ENCODE measurements around the gene NIPSNAP3A.
"Not testable (repeated sequence)": the region's sequence is repeated elsewhere in the genome, so short reads cannot be mapped to it uniquely, and the experiment has no call there.

Gene NIPSNAP3A

DNA sequence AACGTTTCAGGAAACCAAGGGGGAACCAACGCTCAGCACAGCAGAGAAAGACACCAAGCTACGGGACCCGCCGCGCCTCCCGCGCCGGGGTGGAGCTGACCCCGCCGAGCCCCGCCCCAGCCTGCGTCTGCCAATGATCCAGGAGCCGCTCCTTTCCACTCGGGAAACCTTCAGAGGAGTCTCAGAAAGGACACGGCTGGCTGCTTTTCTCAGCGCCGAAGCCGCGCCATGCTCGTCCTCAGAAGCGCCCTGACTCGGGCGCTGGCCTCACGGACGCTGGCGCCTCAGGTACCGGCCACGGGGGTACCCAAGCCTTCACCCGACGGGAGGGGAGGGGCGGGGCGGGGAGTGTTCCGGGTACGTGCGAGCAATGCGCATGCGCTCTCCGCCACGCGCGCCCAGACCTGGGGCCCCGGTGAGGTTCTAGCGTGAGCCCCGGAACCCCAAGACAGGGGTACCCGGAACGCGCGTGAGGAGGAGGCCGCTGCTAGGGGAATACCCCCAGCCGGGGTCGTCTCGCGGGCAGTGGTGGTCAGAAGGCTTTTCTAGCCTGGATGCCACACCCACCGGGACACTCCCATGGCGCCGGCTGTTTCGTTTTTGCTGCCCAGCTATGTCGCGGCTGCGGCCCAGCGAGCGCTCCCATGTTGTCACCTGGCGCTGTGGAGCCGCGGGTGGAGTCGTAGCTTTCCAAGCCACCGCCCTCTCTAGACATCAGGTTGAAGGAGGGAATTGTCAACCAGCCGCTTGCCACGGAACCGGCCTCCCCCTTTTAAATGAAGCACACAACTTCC is at the start of gene NIPSNAP3A:
Gene NIPSNAP3A (plus strand): TSS at position 119 of the 794 bp plus-strand sequence. CDS start 110 bp downstream, at position 229.
- Histone ChIP-seq H3K4me1 (ENCODE audit: insufficient read depth, low read length) (0 out of 2 replicates have a peak, but pooled peaks cover 3% of the 10 kb centered on the region), H3K9ac (ENCODE audit: low read depth, low read length) (peak within 1 kb of the TSS; percentile 94), H3K9me3 (ENCODE audit: control insufficient read depth, insufficient read depth, low read length) (no peaks in the 10 kb centered on the region), H3K36me3 (ENCODE audit: insufficient read depth, low read length) (no peaks in the 10 kb centered on the region)

DNA sequence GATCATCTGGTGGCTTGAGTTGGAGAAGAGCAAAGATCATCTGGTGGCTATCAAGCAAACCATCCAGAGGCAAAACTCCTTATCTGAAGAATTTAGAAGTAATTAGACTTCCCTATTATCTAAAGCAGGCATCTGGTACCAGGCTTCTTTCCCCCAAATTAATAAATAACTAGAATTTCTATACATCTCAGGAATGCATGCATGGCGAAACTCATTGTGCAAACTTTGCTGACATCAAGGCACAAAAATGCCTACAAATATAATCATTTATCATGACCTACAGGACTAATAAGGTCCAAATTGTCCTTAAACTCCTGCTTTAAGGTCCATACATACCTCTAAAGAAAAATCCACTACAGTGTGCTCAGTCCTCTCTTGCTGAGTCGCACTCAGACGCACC is 47.2 kb upstream of the NIPSNAP3A start:
- no peaks in the 10 kb centered on the region for H3K4me1 ChIP-seq (ENCODE audit: insufficient read depth, low read length)
- no peaks in the 10 kb centered on the region for H3K36me3 ChIP-seq (ENCODE audit: insufficient read depth, low read length)

DNA sequence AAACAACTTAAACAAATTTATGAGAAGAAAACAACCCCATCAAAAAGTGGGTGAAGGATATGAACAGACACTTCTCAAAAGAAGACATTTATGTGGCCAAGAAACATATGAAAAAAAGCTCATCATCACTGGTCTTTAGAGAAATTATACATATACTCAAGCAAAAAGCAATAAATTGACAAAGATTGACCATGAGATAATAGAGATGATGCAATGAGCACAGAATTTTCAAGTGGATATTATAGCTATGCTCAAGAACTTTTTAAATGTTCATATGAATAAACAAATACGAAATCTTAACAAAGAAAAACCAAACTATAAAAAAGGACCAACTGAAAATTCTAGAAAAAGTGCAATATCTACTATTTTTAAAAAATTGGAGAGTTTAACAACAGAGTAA is 38.7 kb upstream of the NIPSNAP3A start:
- not testable (repeated sequence) for H3K9ac ChIP-seq (ENCODE audit: low read depth, low read length); H3K9me3 ChIP-seq (ENCODE audit: control insufficient read depth, insufficient read depth, low read length); H3K36me3 ChIP-seq (ENCODE audit: insufficient read depth, low read length); H3K4me1 ChIP-seq (ENCODE audit: insufficient read depth, low read length)

More for the DNA sequence above, 47.2 kb upstream of the NIPSNAP3A start:
- no peak overlapping the region for H3K9ac ChIP-seq (ENCODE audit: low read depth, low read length)
- H3K9me3 ChIP-seq (ENCODE audit: control insufficient read depth, insufficient read depth, low read length) = no peaks in the 10 kb centered on the region

DNA sequence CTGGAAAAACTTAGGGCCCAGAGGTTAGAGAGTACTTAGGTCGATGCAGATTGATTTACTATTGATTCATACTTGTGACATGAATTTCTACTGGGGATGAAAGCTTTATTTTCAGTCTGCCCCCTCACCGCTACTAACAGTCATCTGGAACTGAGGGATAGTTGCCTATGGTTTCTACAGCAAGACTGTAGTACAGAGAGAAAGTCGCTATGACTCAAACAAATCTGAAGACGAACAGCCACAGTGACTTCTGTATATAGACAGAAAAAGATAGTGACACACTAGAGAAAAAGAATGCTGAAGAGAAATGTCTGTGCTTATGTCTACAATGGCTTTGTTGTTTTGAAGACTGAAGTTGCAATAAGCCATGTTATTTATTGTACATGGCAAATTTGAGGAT is 35.9 kb upstream of the NIPSNAP3A start:
- Histone ChIP-seq H3K9me3 (ENCODE audit: control insufficient read depth, insufficient read depth, low read length) (no peaks in the 10 kb centered on the region), H3K36me3 (ENCODE audit: insufficient read depth, low read length) (no peaks in the 10 kb centered on the region), H3K4me1 (ENCODE audit: insufficient read depth, low read length) (no peaks in the 10 kb centered on the region), H3K9ac (ENCODE audit: low read depth, low read length) (no peak overlapping the region)

DNA sequence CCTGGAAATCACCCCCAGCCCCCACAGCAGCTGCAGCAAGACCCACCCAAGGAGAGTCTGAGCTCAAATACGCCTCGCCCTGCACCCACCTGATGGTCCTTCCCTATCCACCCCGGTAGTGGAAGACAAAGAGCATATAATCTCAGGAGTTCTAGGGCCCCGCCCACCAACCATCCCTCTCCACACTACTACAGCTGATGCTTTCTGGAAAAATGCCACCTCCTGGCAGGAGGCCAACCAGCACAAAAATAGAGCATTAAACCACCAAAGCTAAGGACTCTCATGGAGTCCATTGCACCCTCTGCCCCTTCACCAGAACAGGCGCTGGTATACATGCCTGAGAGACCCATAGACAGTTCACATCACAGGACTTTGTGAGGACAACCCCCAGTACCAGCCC is 22.5 kb upstream of the NIPSNAP3A start:
- Histone ChIP-seq H3K4me1 (ENCODE audit: insufficient read depth, low read length) (no peaks in the 10 kb centered on the region), H3K9me3 (ENCODE audit: control insufficient read depth, insufficient read depth, low read length) (no peaks in the 10 kb centered on the region), H3K9ac (ENCODE audit: low read depth, low read length) (no peak overlapping the region), H3K36me3 (ENCODE audit: insufficient read depth, low read length) (no peaks in the 10 kb centered on the region)

DNA sequence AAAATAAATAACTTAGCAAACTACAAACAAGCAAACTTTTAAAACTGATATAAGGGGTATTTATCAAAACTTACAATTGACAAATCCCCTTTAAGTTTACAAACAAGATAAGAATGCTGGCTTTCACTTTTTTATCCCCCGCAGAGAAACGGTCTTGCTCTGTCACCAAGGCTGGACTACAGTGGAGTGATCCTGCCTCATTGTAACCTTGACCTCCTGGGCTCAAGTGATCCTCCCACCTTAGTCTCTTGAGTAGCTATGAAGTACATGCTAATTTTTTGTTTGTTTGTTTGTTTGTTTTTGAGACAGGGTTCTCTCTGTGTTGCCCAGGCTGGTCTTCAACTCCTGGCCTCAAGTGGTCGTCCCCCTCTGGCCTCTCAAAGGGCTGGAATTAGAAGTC is 9.0 kb upstream of the NIPSNAP3A start:
- no peaks in the 10 kb centered on the region for H3K4me1 ChIP-seq (ENCODE audit: insufficient read depth, low read length)
- H3K9me3 ChIP-seq (ENCODE audit: control insufficient read depth, insufficient read depth, low read length) = no peaks in the 10 kb centered on the region
- H3K36me3 ChIP-seq (ENCODE audit: insufficient read depth, low read length) = no peaks in the 10 kb centered on the region
- H3K9ac ChIP-seq (ENCODE audit: low read depth, low read length) = no peak overlapping the region

DNA sequence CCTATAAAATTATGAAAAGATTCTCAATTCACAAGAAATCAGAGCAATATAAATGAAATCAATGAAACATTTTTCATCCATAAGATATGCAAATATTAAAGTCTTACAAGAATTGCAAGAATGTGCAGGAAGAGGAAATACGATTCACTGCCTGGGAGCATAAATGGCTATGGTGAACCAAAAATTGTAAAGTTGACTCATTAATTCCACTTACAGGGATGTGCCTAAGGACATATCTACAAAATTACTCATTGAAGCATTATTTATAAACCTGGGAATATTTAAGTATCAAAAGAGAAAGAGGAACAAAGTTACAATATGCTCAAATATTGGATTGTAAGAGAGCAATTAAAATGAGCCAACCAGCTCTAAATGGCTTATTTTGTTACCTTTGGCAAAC is 6.9 kb upstream of the NIPSNAP3A start:
- no peaks in the 10 kb centered on the region for H3K36me3 ChIP-seq (ENCODE audit: insufficient read depth, low read length)
- H3K9ac ChIP-seq (ENCODE audit: low read depth, low read length) = no peak overlapping the region
- no peaks in the 10 kb centered on the region for H3K4me1 ChIP-seq (ENCODE audit: insufficient read depth, low read length)
- no peaks in the 10 kb centered on the region for H3K9me3 ChIP-seq (ENCODE audit: control insufficient read depth, insufficient read depth, low read length)

DNA sequence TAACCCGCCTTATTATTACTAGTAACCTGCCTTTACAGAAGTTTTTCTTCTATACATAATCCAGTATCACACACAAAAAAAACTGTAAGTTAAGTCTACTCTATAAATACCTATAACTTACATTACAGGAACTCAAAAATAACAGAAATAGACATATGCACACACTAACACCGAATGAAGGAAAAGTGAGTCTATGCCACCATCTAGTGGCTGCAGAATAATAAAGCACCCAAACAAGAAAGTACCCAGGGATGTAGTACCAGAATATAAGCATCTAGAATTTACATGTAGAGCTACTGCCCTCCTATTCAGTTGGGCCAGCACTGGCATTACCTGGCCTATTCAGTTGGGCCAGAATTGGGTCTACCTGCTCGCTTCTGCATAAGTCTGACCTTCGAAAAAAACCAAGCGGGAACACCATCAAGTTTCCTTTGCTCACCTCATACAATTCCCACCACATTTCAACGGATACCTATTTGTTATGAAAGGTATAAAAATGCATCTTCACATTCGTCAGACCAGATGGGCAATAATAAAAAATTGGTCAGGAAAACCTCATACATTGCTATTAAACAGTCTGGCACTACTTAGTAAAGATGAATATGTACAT is 4.0 kb upstream of the NIPSNAP3A start:
- Histone ChIP-seq H3K36me3 (ENCODE audit: insufficient read depth, low read length) (no peaks in the 10 kb centered on the region), H3K4me1 (ENCODE audit: insufficient read depth, low read length) (0 out of 2 replicates have a peak, but pooled peaks cover 3% of the 10 kb centered on the region), H3K9ac (ENCODE audit: low read depth, low read length) (no peak overlapping the region), H3K9me3 (ENCODE audit: control insufficient read depth, insufficient read depth, low read length) (no peaks in the 10 kb centered on the region)

DNA sequence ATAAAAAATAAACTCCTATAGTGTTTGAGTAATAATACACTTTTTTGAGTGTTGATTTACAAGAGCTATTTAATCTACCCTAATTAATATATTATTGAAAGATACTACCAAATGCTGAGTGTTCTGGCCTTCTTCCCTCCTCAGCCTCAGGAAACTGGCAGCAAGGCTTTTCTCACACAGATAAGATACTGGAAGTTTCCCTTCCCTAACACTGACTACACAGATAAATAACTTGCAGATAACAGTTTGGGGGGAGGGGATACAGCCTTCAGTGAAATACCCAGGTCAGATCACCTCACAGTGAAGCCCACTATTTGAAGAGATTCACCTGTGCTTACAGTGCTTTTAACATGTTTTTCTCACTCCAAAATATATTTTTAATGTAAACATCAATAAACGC is 1.6 kb upstream of the NIPSNAP3A start:
- no peaks in the 10 kb centered on the region for H3K9me3 ChIP-seq (ENCODE audit: control insufficient read depth, insufficient read depth, low read length)
- 0 out of 2 replicates have a peak, but pooled peaks cover 3% of the 10 kb centered on the region for H3K4me1 ChIP-seq (ENCODE audit: insufficient read depth, low read length)
- no peaks in the 10 kb centered on the region for H3K36me3 ChIP-seq (ENCODE audit: insufficient read depth, low read length)
- H3K9ac ChIP-seq (ENCODE audit: low read depth, low read length) = no peak overlapping the region

DNA sequence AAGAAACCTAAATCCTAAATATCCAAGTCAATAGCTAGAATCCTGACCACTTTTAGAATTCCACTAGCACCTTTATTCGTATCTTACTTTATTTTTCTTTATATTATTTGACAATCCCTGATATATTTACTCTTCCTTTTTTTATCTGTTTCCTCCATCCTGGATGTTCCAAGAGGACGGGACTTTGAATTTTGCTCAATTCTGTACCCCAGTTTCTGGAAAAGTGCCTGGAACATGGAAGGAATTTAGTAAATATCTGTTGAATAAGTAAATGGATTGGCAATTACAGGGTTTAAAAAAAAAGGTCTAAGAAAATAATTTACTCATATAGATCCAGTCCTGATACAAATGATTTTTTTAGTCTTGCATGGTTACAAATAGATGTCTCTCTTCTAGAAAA is 1.2 kb upstream of the NIPSNAP3A start:
- Histone ChIP-seq H3K4me1 (ENCODE audit: insufficient read depth, low read length) (0 out of 2 replicates have a peak, but pooled peaks cover 3% of the 10 kb centered on the region), H3K36me3 (ENCODE audit: insufficient read depth, low read length) (no peaks in the 10 kb centered on the region), H3K9me3 (ENCODE audit: control insufficient read depth, insufficient read depth, low read length) (no peaks in the 10 kb centered on the region), H3K9ac (ENCODE audit: low read depth, low read length) (no peak overlapping the region)

DNA sequence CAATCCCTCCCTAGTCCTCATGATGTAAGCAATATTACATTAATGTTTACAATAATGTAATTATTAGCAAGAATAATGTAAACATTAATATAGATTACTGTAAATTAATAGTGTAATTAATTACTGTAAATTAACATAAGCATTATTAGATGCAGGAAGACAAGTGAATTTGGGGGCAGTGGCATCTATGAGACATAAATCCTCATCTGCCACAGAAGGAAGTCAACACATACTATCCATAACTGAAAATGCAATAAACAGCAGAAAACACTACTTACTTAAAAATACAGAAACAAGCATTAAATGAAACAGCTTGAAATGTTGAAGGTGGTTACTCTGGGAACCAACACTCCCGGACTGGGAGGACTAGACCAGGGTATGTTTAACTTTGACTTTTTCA is 685 bp upstream of the NIPSNAP3A start:
- Histone ChIP-seq H3K36me3 (ENCODE audit: insufficient read depth, low read length) (no peaks in the 10 kb centered on the region), H3K4me1 (ENCODE audit: insufficient read depth, low read length) (0 out of 2 replicates have a peak, but pooled peaks cover 3% of the 10 kb centered on the region), H3K9ac (ENCODE audit: low read depth, low read length) (peak overlapping the region; percentile 94), H3K9me3 (ENCODE audit: control insufficient read depth, insufficient read depth, low read length) (no peaks in the 10 kb centered on the region)

DNA sequence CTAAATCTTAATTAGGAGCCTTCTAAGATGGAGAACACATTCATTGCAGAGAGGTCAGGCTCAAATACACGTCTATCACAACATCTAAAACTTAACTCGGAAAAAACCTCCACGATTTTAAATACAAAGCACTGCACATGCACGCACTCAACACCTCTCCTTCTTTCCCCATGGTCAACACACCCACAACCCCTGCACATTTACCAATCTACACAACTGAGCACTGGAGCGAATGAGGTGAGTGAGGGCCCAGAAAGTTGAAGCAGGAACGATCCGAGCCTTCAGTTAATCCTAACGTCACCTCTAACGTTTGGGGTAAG is 278 bp upstream of the NIPSNAP3A start:
- Histone ChIP-seq H3K9me3 (ENCODE audit: control insufficient read depth, insufficient read depth, low read length) (no peaks in the 10 kb centered on the region), H3K9ac (ENCODE audit: low read depth, low read length) (peak overlapping the region; percentile 94), H3K36me3 (ENCODE audit: insufficient read depth, low read length) (no peaks in the 10 kb centered on the region), H3K4me1 (ENCODE audit: insufficient read depth, low read length) (0 out of 2 replicates have a peak, but pooled peaks cover 3% of the 10 kb centered on the region)

DNA sequence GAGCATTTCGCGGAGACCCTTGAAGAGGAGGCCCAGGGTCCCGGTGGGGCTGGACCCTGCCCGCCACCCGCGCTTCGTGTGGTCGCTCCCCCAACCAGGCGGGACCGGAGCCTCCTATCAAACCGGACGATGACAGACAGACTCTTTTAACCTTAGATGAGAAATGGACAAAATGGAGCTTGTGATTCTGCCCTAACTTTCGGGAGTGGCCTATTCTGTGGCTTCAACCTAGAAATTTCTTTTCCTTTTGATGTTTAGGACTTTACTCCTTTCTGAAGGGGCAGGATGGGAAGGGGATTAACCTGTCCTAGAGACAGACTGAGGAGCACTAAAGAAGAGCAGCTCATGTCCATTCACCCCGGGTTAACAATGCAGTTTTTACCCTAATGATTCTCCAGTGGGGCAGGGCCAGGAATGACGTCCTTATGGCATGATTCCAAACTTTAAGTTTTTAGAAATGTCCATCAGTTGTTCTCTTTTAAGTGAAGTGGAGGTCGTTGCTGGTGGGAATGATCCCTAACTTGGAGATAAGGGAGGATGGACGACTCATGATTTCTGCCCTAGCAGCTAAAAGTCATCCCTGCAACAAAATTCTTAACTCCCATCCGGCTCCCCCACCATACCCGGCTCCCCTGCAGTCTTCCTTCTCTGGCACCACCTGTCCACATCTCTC is 1.0 kb downstream of the NIPSNAP3A start:
- Histone ChIP-seq H3K4me1 (ENCODE audit: insufficient read depth, low read length) (0 out of 2 replicates have a peak, but pooled peaks cover 3% of the 10 kb centered on the region), H3K9me3 (ENCODE audit: control insufficient read depth, insufficient read depth, low read length) (no peaks in the 10 kb centered on the region), H3K9ac (ENCODE audit: low read depth, low read length) (peak overlapping the region; percentile 94), H3K36me3 (ENCODE audit: insufficient read depth, low read length) (no peaks in the 10 kb centered on the region)

DNA sequence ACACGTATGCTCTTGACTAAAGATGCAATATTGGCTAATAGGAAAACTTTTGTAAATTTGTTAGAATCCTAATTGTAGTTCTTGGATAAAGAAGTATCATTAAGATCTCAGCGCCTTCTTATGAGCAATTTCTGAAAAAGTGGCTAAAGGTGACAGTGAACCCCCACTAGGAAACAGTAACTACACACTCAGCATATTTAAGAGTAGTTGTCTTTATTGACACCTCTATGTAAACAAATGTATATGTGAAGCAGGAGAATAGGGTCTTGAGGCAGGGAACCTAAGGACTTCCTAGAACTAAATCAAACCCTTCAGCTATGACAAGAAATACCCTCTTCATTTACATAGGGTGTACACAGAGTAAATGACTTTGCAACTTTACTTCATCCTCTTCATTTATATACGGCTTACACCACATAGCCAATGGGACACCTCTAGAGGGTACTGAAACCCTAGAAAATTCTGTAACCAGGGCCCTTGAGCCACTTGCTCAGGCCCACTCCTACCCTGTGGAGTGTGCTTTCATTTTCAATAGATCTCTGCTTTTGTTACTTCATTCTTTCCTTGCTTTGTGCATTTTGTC is 2.8 kb downstream of the NIPSNAP3A start:
- H3K4me1 ChIP-seq (ENCODE audit: insufficient read depth, low read length) = 0 out of 2 replicates have a peak, but pooled peaks cover 3% of the 10 kb centered on the region
- no peak overlapping the region for H3K9ac ChIP-seq (ENCODE audit: low read depth, low read length)
- H3K36me3 ChIP-seq (ENCODE audit: insufficient read depth, low read length) = no peaks in the 10 kb centered on the region
- no peaks in the 10 kb centered on the region for H3K9me3 ChIP-seq (ENCODE audit: control insufficient read depth, insufficient read depth, low read length)
